Fibroblast of pulmonary artery (primary cell): ENCODE results near the gene CCNJL.

Experiments used
- DNase-seq: peaks from one replicate; pipeline ENCODE4 v3.0.0-alpha.2; 2010; ENCODE audit warnings: low read depth
- H3K4me3 ChIP-seq: replicated peaks from 2 replicates; pipeline ENCODE4 v1.5.1; 2011; ENCODE audit warnings: low read depth, mild to moderate bottlenecking, control low read depth, low read length, moderate library complexity
- TF ChIP-seq, protein P1 (sequence below): IDR thresholded peaks from 2 replicates; pipeline ENCODE4 v1.5.1; 2011; ENCODE audit warnings: mild to moderate bottlenecking, control low read depth, low read length, inconsistent platforms; ENCODE audit errors: missing control alignments

Gene CCNJL

DNA sequence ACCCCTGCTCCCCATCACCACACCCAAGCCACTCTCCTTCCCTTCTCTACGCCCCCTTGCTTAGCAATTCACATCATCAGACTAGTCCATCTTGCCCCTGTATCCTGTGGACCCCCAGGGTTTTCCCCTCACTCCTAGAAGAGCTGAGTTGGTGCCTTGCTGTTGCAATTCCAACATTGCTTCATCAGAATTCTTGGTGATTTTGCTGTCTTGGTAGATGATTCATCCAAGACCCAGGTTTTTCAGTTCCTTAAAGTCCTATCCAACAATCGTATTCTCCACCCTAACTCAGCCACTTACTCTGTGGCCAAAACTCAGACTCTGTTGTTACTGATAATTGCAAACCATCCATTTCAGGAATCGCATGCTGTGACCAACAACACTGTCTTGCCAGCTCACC lies 21.4 kb upstream of the CCNJL start:
- DNase-seq, result peak; percentile 67
- H3K4me3 ChIP-seq, result no peak overlapping the region

DNA sequence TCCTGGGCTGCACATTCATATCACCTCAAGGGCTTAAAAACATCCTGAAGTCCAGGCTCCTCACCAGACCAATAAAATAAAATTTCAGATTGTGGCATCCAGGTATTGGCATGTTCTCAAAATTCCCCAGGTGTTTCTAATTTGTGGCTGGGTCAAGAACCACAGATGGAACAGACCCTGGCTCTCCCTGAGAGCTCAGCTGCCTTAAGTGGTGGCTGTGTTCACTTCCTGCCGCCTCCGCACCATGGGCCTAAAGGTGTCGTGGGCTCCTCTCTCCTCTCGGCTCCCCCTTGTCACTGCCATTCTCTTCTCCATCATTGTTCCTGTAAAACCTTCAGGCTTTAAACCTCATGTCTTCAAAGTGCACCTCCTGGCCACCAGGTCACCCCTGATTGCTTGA lies 17.8 kb upstream of the CCNJL start:
- TF ChIP-seq, protein P1, sequence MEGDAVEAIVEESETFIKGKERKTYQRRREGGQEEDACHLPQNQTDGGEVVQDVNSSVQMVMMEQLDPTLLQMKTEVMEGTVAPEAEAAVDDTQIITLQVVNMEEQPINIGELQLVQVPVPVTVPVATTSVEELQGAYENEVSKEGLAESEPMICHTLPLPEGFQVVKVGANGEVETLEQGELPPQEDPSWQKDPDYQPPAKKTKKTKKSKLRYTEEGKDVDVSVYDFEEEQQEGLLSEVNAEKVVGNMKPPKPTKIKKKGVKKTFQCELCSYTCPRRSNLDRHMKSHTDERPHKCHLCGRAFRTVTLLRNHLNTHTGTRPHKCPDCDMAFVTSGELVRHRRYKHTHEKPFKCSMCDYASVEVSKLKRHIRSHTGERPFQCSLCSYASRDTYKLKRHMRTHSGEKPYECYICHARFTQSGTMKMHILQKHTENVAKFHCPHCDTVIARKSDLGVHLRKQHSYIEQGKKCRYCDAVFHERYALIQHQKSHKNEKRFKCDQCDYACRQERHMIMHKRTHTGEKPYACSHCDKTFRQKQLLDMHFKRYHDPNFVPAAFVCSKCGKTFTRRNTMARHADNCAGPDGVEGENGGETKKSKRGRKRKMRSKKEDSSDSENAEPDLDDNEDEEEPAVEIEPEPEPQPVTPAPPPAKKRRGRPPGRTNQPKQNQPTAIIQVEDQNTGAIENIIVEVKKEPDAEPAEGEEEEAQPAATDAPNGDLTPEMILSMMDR, result no peak
- DNase-seq, result no peak
- no peak overlapping the region for H3K4me3 ChIP-seq

More for the DNA sequence above, 21.4 kb upstream of the CCNJL start:
- TF ChIP-seq, protein P1, result no peak

DNA sequence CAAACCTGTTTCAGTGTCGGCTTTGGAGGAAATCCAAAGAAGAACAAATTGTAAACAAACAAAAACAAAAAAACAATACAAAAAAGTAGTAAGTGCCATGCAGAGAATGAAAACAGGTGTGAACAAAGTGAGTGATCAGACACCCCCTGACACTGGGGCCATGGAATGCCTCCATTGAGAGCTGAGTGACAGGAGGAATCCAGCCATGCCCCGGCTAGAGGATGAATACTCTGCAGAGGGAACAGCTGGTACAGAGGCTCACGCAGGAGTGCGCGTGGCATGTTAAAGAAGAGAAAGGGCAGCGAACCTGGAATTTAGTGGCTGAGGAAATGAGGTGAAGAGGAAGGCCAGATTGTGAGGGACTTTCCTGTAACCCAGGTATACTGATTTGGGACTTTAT lies 15.5 kb upstream of the CCNJL start:
- DNase-seq, result no peak
- TF ChIP-seq, protein P1, result no peak
- no peak overlapping the region for H3K4me3 ChIP-seq

DNA sequence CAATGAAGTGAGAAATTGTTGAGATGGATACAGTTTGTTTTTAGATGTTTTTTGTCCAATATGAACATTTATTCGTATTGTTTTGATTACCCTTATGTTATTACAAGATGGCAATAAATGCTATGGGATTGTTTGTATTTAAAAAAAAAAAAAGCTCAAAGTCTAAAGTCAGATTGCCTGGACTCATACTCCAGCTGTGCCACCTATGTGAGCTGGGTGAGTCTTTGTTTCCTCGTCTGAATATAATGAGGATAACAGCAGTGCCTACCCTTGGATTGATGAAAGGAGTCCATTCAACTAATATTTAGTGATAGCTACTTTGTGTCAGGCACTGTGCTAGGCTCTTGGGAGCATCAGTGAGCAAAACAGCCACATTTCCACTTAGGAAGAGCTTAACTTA lies 14.6 kb upstream of the CCNJL start:
- DNase-seq, result no peak
- TF ChIP-seq, protein P1, result no peak
- no peak overlapping the region for H3K4me3 ChIP-seq

DNA sequence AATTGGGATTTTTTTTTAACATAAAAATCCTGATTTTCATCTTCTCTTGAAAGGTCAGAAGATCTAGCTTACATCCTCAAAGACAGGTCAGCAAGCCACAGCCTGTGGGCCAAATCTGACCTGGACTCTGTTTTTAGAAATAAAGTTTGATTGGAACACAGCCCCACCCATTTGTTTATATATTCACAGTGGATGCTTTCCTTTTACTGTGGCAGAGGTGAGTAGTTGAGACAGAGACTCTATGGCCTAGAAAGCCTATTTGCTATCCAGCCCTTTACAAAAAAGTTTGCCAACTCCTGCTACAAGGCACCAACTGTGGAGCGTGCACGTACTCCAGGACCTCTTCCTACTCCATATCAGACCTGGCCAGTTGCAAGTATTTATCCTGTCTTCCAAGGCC lies 13.4 kb upstream of the CCNJL start:
- no peak for DNase-seq
- TF ChIP-seq, protein P1, result no peak
- H3K4me3 ChIP-seq, result no peak overlapping the region

DNA sequence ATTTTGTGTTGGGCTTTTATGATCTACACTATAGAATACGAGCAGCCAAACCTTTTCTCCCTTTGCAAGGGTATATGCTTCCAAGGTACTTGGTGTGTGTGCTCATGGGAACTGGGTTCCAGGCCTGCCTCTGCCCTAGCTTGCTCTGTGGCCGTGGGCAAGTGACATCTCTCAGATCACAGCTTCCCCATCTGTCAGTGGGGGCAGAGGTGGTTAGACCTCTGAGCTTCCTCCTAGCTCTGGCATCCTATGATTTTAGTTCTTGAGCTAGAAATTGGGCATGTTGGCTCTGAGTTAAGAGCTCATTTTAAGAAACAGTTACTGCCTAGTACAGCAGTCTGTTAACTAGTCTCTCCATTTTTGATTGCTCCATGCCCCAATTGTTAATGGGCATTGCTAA lies 12.5 kb upstream of the CCNJL start:
- no peak overlapping the region for H3K4me3 ChIP-seq
- TF ChIP-seq, protein P1, result no peak

DNA sequence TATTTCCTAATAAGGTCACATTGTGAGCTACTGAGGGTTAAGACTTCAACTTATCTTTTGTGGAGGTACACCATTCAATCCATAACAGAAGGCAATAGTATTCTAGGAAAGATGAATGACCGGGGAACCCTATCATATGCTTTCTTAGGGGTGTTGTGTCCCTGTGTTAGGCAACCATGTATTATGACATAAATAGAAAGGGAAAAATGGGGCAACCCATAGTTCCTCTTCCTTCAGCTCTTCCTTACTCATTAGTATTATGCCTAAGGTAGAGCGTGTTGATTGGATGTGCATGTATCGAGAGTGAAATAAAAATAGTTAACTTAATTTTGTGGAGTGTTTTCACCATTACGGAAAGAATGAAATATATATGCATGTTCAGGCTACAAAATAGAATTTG lies 6.0 kb upstream of the CCNJL start:
- no peak overlapping the region for H3K4me3 ChIP-seq
- DNase-seq, result no peak
- TF ChIP-seq, protein P1, result no peak

More for the DNA sequence above, 12.5 kb upstream of the CCNJL start:
- DNase-seq, result no peak
